ENCODE measurements around the gene TEX261.

Gene TEX261

DNA sequence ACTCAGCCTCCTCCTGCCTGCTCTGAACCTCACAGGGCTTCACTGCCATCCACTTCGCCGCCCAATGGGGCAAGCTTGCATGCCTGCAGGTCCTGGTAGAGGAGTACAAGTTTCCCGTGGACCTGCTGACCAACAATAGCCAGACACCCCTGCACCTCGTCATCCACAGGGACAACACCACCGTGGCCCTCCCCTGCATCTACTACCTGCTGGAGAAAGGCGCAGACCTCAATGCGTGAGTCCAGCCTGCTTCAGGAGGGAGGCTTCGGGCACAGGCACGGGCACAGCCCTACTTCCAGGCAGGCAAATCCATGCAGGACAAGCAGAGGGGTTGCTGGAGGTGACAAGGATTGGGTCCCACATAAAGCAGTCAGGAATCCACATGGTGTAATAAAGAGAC is 15.0 kb downstream of the TEX261 start:
- Histone ChIP-seq H3K27ac (ENCODE audit: low read depth, low read length) (no peak overlapping the region), H3K27me3 (ENCODE audit: control insufficient read depth, insufficient read depth, low read length) (peaks cover 24% of the 10 kb centered on the region), H3K9ac (ENCODE audit: low read length) (no peak overlapping the region), H3K9me3 (ENCODE audit: control insufficient read depth, insufficient read depth, low read depth, low read length) (no peaks in the 10 kb centered on the region), H3K36me3 (ENCODE audit: control insufficient read depth, insufficient read depth, low read length) (no peaks in the 10 kb centered on the region), H3K4me1 (ENCODE audit: control insufficient read depth, insufficient read depth, low read length) (peaks cover 17% of the 10 kb centered on the region), H3K4me3 (ENCODE audit: low read depth, low read length) (no peak overlapping the region; the same call in 1 of the 2 replicates)

DNA sequence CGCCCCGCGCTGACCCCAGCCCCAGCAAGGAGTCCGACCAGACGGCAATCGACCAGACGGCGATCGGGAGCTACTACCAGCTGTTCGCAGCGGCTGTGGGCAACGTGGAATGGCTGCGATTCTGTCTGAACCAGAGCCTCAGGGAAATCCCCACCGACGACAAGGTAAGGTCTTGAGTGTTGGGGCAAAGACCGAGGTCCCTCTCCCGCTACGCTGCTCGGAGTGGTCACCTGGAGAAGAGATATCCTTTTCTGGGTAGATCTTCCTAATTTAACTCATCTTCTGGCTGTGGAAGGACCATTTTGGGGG is 15.5 kb downstream of the TEX261 start:
- H3K36me3 ChIP-seq (ENCODE audit: control insufficient read depth, insufficient read depth, low read length), result no peaks in the 10 kb centered on the region
- no peak overlapping the region for H3K27ac ChIP-seq (ENCODE audit: low read depth, low read length)
- no peak overlapping the region for H3K9ac ChIP-seq (ENCODE audit: low read length)

DNA sequence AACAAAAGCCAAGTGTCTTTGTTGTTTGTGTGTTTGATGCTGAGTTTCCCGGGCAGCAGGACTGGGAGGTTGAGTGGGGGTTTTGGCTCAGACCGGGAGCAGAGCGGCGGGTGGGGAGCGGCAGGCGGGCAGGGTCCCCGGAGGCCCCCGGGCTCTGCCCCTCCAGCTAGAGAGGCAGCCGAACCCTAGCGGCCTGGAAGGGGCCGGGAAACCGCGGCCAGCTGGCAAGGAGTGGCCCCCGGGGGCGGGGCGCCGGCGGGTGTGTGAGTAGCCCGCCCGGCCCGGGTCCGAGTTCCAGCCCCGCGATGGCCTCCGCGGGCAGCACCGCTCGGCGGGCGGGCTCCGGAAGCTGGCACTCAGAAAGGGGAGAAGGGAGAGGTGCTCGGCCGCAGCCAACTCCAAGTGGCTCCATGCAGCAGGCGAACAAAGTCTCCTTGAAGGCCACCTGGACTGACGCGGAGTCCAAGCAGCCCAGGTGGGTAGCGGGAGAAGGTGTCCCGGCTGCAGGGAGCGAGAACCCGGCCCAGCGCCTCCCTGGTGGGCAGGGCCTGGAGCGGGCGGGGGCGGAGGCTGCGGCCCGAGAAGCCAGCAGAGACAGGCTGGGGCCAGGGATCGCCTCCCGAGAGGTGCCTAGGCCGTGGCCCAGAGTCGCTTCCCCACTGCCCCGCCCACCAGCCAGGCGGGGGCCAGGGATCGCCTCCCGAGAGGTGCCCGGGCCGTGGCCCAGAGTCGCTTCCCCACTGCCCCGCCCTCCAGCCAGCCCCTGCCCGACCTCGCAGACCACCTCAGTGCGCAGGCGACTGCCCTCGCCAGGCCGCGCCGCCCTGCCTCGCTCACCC is 16.1 kb downstream of the TEX261 start, which contains the start of gene ANKRD53:
ANKRD53 (plus strand) TSS at position 290 of the 839 bp plus-strand sequence; CDS start at position 306, 16 bp downstream.
- Histone ChIP-seq H3K4me3 (ENCODE audit: low read depth, low read length) (peak within 1 kb of the TSS; percentile 75), H3K9ac (ENCODE audit: low read length) (peak within 1 kb of the TSS; percentile 52), H3K9me3 (ENCODE audit: control insufficient read depth, insufficient read depth, low read depth, low read length) (no peaks in the 10 kb centered on the region), H3K27ac (ENCODE audit: low read depth, low read length) (no peak within 1 kb of the TSS), H3K36me3 (ENCODE audit: control insufficient read depth, insufficient read depth, low read length) (no peaks in the 10 kb centered on the region), H3K27me3 (ENCODE audit: control insufficient read depth, insufficient read depth, low read length) (peaks cover 26% of the 10 kb centered on the region), H3K4me1 (ENCODE audit: control insufficient read depth, insufficient read depth, low read length) (peaks cover 15% of the 10 kb centered on the region)

More for the DNA sequence above, 15.5 kb downstream of the TEX261 start:
- Histone ChIP-seq H3K4me3 (ENCODE audit: low read depth, low read length) (peak overlapping the region; percentile 75), H3K9me3 (ENCODE audit: control insufficient read depth, insufficient read depth, low read depth, low read length) (no peaks in the 10 kb centered on the region), H3K27me3 (ENCODE audit: control insufficient read depth, insufficient read depth, low read length) (peaks cover 24% of the 10 kb centered on the region), H3K4me1 (ENCODE audit: control insufficient read depth, insufficient read depth, low read length) (peaks cover 15% of the 10 kb centered on the region)

- Histone ChIP-seq H3K27ac (ENCODE audit: low read depth, low read length) (no peak overlapping the region), H3K36me3 (ENCODE audit: control insufficient read depth, insufficient read depth, low read length) (no peaks in the 10 kb centered on the region), H3K9me3 (ENCODE audit: control insufficient read depth, insufficient read depth, low read depth, low read length) (no peaks in the 10 kb centered on the region), H3K9ac (ENCODE audit: low read length) (peak overlapping the region; percentile 52), H3K4me3 (ENCODE audit: low read depth, low read length) (peak overlapping the region; percentile 75), H3K4me1 (ENCODE audit: control insufficient read depth, insufficient read depth, low read length) (peaks cover 15% of the 10 kb centered on the region), H3K27me3 (ENCODE audit: control insufficient read depth, insufficient read depth, low read length) (peaks cover 29% of the 10 kb centered on the region)
Observed at GRCh38 chr2:70977605-70978205, 17.0 kb downstream of the TEX261 start.

DNA sequence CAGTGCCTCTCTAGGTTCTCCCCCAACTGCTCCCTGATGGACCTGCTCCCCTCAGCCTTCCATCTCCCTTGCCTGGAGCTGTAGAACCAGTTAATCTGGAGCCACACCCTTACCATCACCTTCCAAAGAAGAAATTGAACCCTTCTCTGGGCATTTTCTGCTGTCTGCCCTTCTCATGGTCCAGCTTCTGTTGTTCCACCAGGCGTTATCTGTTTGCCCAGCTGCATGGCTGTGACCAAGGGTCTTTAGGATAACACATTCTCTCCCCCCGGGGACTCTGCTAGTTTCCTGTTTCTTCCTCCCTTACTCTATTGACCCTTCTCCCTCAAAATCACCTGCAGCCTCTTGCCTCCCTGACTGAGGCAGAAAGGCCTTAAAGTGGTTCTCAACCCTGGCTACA is 19.4 kb downstream of the TEX261 start:
- peaks cover 15% of the 10 kb centered on the region for H3K4me1 ChIP-seq (ENCODE audit: control insufficient read depth, insufficient read depth, low read length)
- H3K27ac ChIP-seq (ENCODE audit: low read depth, low read length), result no peak overlapping the region
- peaks cover 44% of the 10 kb centered on the region for H3K27me3 ChIP-seq (ENCODE audit: control insufficient read depth, insufficient read depth, low read length)
- H3K9me3 ChIP-seq (ENCODE audit: control insufficient read depth, insufficient read depth, low read depth, low read length), result no peaks in the 10 kb centered on the region
- no peak overlapping the region for H3K4me3 ChIP-seq (ENCODE audit: low read depth, low read length)
- H3K9ac ChIP-seq (ENCODE audit: low read length), result no peak overlapping the region
- no peaks in the 10 kb centered on the region for H3K36me3 ChIP-seq (ENCODE audit: control insufficient read depth, insufficient read depth, low read length)

DNA sequence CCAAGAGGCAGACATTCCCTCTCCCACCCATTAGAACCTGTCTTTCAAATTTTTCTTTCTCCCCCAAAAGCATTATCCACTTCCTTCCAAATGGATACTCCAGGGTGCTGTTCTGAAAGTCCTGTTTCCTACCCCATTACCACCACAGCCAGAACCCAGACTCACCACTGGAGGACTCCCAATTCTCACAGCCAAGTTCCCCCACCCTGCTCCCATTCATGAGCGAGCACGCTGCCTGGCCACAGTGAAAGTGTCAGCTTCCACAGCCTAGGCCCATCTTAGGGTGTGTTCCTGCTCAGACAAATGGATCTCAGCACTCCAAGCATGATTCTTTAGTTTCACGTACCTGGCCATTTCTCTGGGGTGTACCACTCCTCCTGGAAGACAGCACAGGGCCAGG is 20.1 kb downstream of the TEX261 start:
- Histone ChIP-seq H3K27ac (ENCODE audit: low read depth, low read length) (no peak overlapping the region), H3K9me3 (ENCODE audit: control insufficient read depth, insufficient read depth, low read depth, low read length) (no peaks in the 10 kb centered on the region), H3K9ac (ENCODE audit: low read length) (no peak overlapping the region), H3K36me3 (ENCODE audit: control insufficient read depth, insufficient read depth, low read length) (no peaks in the 10 kb centered on the region), H3K27me3 (ENCODE audit: control insufficient read depth, insufficient read depth, low read length) (peaks cover 46% of the 10 kb centered on the region), H3K4me1 (ENCODE audit: control insufficient read depth, insufficient read depth, low read length) (peaks cover 15% of the 10 kb centered on the region), H3K4me3 (ENCODE audit: low read depth, low read length) (no peak overlapping the region)

- Histone ChIP-seq H3K27ac (ENCODE audit: low read depth, low read length) (no peak overlapping the region), H3K4me1 (ENCODE audit: control insufficient read depth, insufficient read depth, low read length) (peaks cover 5% of the 10 kb centered on the region; the same call in 1 of the 2 replicates), H3K27me3 (ENCODE audit: control insufficient read depth, insufficient read depth, low read length) (peaks cover 88% of the 10 kb centered on the region), H3K9ac (ENCODE audit: low read length) (no peak overlapping the region), H3K9me3 (ENCODE audit: control insufficient read depth, insufficient read depth, low read depth, low read length) (no peaks in the 10 kb centered on the region), H3K36me3 (ENCODE audit: control insufficient read depth, insufficient read depth, low read length) (no peaks in the 10 kb centered on the region), H3K4me3 (ENCODE audit: low read depth, low read length) (no peak overlapping the region)
Observed at GRCh38 chr2:70967189-70967588, 27.5 kb downstream of the TEX261 start.

DNA sequence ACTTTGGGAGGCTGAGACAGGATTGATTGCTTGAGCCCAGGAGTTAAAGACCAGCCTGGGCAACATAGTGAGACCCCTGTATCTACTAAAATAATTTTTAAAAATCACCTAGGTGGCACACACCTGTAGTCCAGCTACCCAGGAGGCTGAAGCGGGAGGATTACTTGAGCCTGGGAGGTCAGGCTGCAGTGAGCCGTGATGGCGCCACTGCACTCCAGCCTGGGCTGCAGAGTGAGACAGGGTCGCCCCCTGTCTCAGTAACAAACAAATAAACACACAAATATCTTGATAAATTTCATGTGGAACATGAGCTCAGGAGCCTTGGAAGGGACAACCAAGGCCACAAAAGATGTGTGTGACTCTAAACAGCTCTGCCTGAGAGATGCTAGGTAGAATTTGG is 28.0 kb downstream of the TEX261 start:
- peaks cover 89% of the 10 kb centered on the region for H3K27me3 ChIP-seq (ENCODE audit: control insufficient read depth, insufficient read depth, low read length)
- no peaks in the 10 kb centered on the region for H3K36me3 ChIP-seq (ENCODE audit: control insufficient read depth, insufficient read depth, low read length)

GRCh38 chr2:70965506-70965905 is 29.2 kb downstream of the TEX261 start:
- H3K4me3 ChIP-seq (ENCODE audit: low read depth, low read length), result 0 out of 2 replicates have a peak overlapping the region, but pooled peaks have one; percentile 56
- no peak overlapping the region for H3K9ac ChIP-seq (ENCODE audit: low read length)
- H3K9me3 ChIP-seq (ENCODE audit: control insufficient read depth, insufficient read depth, low read depth, low read length), result no peaks in the 10 kb centered on the region
- H3K4me1 ChIP-seq (ENCODE audit: control insufficient read depth, insufficient read depth, low read length), result peaks cover 5% of the 10 kb centered on the region; the same call in 1 of the 2 replicates
- no peaks in the 10 kb centered on the region for H3K36me3 ChIP-seq (ENCODE audit: control insufficient read depth, insufficient read depth, low read length)
- peaks cover 93% of the 10 kb centered on the region for H3K27me3 ChIP-seq (ENCODE audit: control insufficient read depth, insufficient read depth, low read length)
- no peak overlapping the region for H3K27ac ChIP-seq (ENCODE audit: low read depth, low read length)

More for the DNA sequence above, 28.0 kb downstream of the TEX261 start:
- Histone ChIP-seq H3K4me1 (ENCODE audit: control insufficient read depth, insufficient read depth, low read length) (peaks cover 5% of the 10 kb centered on the region; the same call in 1 of the 2 replicates), H3K9me3 (ENCODE audit: control insufficient read depth, insufficient read depth, low read depth, low read length) (no peaks in the 10 kb centered on the region), H3K9ac (ENCODE audit: low read length) (no peak overlapping the region), H3K27ac (ENCODE audit: low read depth, low read length) (no peak overlapping the region), H3K4me3 (ENCODE audit: low read depth, low read length) (no peak overlapping the region)

GRCh38 chr2:70964596-70965386 is 29.9 kb downstream of the TEX261 start:
- Histone ChIP-seq H3K27me3 (ENCODE audit: control insufficient read depth, insufficient read depth, low read length) (peaks cover 86% of the 10 kb centered on the region), H3K9ac (ENCODE audit: low read length) (no peak overlapping the region), H3K27ac (ENCODE audit: low read depth, low read length) (no peak overlapping the region), H3K4me1 (ENCODE audit: control insufficient read depth, insufficient read depth, low read length) (peaks cover 5% of the 10 kb centered on the region; the same call in 1 of the 2 replicates), H3K4me3 (ENCODE audit: low read depth, low read length) (peak overlapping the region; percentile 56), H3K9me3 (ENCODE audit: control insufficient read depth, insufficient read depth, low read depth, low read length) (no peaks in the 10 kb centered on the region), H3K36me3 (ENCODE audit: control insufficient read depth, insufficient read depth, low read length) (no peaks in the 10 kb centered on the region)
